HG03469 (cell line): Measurements from ENCODE around the gene SGPP2.
"Not testable (repeated sequence)": the region's sequence is repeated elsewhere in the genome, so short reads cannot be mapped to it uniquely, and the experiment has no call there.

Experiments
- ATAC-seq: cut with Tn5 transposase; IDR thresholded peaks from one replicate; pipeline ENCODE4 v1.9.1; 2021; ENCODE audit warnings: mild to moderate bottlenecking, moderate library complexity, moderate number of reproducible peaks; ENCODE audit not compliant: unreplicated experiment

The SGPP2 gene, protein sequence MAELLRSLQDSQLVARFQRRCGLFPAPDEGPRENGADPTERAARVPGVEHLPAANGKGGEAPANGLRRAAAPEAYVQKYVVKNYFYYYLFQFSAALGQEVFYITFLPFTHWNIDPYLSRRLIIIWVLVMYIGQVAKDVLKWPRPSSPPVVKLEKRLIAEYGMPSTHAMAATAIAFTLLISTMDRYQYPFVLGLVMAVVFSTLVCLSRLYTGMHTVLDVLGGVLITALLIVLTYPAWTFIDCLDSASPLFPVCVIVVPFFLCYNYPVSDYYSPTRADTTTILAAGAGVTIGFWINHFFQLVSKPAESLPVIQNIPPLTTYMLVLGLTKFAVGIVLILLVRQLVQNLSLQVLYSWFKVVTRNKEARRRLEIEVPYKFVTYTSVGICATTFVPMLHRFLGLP

DNA sequence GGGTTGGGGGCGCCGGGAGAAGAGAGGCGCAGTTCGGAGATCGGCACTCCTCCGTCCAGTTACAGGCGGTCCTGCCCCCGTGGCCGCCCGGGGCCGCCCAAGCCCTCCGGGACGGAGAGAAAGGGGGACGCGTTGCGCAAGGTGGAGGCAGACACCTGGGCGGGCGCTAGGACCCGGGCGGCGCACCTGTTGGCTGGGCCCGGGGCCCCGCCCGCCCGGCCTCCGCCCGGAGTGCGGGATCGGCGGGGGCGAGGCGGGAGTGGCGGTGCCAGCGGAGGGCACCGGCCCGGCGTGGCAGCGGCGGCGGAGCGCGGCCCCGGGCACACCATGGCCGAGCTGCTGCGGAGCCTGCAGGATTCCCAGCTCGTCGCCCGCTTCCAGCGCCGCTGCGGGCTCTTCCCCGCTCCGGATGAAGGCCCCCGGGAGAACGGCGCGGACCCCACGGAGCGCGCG is at the start of gene SGPP2:
SGPP2 (plus strand) TSS at position 268 of the 453 bp plus-strand sequence; CDS start at position 328, 60 bp downstream.
- ATAC-seq = no peak

DNA sequence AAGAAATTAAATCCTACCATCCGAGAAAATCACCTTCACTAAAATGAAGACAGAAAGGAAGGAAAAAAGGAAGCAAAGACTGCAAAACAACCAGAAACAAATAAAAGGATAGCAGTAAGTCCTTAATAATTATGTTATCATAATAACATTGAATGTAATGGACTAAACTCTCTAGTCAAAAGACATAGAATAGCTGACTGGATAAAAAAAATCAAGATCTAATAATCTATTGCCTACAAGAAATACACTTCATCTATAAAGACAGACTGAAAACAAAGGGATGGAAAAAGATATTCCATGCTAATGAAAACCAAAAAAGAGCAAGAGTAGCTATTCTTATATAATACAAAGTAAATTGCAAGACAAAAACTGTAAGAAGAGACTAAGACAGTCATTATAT is 48.5 kb upstream of the SGPP2 start:
- no peak for ATAC-seq

DNA sequence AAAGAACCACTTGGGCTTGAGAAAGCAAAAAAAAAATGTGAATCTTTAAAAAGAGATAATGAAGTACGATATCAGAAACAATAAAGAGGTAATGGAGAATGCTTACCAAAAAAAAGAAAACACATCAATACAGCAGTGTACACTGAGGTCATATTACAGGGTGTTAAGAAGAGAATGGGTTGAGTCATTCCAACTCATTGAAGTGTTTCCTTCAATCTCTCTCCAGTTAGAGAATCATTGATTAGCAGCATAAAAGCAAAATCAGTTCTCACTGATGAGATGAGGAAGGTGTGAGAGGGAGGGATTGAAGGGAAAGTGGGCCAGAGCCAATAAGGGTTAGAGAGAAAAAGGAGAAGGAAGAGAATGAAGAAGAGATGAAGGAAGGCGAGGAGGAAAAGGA is 43.9 kb upstream of the SGPP2 start:
- no peak for ATAC-seq

DNA sequence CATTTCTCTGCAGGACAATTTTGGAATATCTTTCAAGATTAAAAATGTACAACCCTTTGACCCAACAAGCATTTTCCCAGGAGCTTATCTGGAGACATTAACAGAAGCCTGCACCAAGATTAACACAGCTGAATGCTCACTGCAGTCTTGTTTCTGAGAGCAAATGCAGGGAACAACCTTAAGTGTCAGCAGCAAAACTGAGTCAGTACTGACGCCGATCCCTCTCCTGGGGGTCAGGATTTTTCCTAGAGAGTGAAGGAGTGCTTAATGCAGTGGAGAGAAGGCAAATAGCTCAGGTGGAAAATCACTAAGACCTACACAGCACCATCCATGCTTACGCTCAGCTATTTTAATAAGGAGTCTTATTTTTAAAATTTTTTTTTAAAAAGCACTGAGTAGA is 42.8 kb upstream of the SGPP2 start:
- no peak for ATAC-seq

DNA sequence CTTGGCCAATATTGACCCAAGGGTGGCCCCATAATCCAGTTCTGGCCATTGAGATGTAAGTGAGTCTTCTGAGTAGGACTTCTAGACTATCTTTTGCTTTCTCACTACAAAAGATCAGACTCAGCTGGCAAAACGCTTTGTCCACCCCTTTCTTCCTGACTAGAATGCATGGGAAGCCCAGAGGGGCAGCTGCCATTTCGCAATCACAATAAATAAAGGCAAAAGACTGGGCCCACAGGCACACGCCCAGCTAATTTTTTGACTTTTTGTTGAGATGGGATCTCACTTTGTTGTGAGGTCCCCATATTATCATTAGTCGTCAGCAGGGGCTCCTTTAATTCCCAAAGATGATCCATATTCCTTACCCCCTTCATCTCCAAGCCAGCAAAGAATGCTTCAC is 41.1 kb upstream of the SGPP2 start:
- ATAC-seq = no peak

DNA sequence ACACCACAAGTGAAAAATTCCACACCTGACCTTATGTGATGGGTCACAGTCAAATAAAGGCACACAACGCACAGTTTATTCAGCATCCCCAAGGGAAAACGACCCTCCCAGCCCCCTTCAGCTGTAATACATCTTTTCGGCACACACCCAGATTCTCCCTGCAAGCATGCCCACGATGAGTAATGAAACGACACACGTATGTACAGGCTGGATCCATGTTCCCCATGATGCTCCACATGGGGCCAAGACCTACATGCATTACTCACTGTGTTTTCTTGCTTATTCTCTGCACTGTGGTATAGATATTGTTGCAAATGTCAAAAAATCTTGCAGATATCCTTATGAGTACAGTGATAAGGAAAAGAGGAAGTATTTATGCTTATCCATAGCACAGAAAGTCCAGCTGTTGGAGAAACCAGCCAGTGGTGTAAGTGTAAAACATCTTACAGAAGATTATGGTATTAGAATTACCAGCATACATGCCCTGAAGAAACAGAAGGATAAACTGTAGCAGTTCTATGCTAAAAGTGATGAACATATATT is 32.5 kb upstream of the SGPP2 start:
- ATAC-seq = no peak

DNA sequence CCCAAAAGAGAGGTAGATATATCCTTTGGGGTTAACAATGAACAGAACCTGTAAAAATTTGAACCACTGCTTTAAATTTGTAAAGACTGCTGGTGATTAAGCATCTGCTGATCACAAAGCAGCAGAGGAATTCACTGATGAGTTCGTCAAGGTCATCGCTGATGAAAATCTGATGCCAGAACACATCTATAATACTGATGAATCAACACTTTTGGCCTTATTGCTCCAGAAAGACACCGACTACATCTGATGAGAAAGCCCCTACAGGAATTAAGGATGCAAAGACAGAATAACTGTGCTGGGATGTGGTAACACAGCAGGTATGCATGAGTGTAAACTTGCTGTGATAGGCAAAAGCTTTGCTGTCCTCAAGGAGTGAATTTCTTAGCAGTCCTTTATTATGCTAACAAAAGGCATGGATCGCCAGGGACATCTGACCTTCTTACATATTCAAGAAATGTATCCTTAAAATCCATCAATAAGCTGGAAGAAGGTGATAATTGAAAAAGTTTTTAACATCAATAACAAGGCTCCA is 30.5 kb upstream of the SGPP2 start:
- no peak for ATAC-seq

DNA sequence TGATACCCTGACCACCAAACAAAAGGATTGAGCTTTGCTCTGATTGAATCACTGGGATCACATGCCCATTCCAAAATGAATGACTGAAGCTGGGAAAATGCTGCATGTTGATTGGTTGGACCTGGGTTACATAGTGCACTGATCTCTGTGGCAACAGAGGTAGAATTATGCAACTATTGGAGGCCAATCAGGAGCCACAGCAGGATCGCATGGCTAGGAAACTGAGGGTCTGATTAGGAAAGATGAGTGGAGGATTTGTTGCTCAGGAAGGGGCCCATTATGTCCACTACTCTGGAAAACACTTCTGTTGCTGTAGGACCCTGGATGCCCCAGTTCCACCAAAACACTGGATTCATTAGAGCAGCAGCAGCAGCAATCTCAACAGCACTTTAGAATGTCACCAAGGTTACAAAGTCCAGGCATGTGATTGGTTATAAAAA is 25.9 kb upstream of the SGPP2 start:
- ATAC-seq = no peak

DNA sequence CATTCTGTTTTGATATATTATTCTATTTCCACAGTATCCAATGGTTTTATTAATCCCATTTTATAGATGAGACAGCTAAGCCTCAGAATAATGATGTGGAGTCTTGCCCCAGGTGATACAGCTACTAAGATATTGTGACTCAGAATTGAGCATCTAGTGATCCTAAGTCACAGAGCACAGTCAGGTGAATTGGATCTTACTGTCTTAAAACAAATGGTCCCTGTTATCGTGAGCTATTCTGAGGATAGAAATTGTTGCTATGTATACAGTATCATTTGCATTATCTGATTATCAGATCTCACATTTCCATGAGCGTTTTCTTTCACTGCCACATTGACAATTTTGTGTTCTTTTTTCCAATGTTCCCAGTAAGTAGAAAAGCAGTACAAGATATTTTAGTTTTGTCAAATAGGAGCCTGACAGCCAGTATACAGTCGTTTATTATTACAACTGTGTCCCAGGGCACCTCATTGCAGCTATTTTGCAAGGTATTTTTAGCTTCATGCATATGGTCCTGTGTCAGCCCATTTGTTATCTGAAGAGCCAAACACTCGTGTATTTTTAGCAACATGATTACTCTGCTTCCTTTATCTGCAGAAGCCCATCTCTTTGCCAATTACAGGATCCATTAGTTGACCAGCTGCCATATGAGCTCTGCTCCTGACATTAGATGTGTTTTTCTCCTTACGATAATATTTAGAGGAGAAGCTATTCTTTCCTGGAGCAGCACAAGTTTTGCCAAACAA is 25.1 kb upstream of the SGPP2 start:
- ATAC-seq = no peak

DNA sequence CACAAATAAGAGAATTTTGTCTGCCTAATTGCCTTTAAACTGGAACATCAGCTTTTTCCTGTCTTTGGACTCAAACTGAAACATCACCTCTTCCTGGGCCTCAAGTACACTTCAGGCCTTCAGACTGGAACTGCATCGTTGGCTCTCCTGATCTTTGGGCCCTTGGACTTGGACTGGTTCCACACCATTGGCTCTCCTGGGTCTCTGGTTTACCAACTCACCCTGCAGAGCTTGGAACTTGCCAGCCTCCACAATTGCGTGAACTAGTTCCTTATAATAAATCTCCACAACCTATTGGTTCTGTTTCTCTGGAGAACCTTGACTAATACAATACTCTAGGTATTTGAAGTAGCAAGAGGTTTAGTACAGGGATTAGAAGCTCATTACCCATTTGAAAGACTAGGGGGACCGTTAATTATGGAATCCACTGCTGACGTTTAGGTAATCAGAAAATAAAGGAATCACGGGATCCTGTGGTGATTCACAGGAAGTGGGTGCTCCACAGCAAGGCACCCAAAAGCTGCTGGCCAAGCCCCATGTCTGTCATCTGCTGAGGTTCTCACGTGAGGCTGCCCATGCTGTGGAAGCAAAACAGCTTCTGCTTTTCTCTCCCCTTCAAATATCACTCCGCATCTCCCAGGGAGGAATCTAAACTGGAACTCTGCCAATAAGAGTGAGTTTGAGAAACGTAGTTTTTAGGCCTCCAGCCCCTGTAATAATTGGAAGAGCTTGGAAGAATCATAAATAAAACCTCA is 20.0 kb upstream of the SGPP2 start:
- no peak for ATAC-seq

DNA sequence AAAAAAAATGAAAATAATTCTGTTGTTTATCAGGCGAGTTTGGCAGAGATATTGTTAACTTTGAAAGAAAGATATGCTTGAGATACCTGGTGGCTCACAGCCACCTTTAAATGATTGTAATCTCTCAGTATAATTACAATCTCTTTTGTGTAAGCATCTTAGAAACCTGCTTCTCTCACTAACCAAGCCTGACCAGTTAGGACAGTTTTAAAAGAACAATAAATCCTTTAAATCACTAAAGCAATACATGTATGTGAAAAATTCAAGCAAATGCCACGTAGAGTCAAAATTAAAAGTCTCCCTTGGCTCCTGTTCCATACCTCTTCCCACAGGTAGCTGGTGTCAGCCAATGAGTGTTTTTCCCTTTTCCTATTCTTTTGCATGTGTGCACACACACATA is 15.7 kb upstream of the SGPP2 start:
- ATAC-seq = no peak

DNA sequence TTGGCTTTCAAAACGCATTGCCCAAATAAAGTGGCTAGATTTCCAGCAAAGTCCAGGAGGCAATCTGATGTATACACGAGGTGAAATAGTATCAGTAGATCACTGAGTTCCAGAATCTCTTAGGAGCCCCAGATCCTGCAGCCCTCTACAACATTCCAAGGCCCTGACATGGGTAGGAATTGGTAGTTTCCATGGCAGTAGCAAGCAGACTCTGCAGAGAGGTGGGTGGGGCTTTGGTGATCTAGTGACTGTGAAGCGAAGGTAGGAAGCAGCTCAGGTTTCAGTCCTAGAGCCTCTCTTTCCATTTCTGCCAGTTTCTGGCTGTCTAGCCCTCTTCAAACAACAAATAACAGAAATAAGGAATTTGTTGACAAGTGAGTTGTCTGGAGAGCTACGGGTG is 13.8 kb upstream of the SGPP2 start:
- ATAC-seq = no peak

DNA sequence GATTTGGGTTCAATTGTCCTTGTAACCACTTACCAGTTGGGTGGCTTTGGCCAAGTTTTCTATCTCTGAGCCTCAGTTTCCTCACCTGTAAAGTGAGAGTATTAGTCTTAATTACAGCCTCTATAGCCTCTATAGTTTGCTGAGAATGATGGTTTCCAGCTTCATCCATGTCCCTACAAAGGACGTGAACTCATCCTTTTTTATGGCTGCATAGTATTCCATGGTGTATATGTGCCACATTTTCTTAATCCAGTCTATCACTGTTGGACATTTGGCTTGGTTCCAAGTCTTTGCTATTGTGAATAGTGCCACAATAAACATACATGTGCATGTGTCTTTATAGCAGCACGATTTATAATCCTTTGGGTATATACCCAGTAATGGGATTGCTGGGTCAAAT is 12.0 kb upstream of the SGPP2 start:
- ATAC-seq = not testable (repeated sequence)

DNA sequence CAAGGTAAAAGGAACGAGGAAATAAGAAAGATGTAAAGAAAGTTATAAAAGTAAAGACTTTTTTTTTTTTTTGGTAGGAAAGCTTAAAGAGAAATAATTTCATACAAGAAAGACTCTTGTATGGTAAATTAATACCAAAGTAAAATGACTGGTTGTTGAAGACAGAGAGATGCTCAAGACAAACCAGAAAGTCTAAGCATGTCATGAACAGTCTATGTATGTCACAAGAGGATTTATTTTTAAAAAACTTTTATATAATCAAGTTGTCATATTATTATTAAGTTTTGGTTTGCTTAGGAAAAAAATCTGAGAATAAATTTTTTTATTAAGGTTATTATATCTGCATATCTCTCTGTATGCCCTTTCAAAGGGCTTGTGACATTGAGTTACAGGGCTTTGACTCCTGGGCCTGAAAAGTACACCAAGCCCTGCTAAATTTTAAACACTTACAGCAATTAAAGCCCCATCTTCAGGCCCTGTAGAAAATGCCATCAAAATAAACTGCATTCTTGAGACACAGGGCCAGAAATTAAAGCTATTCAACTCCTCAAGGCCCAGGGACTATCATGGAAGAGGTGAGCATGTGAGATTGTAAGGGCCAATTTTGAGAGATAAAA is 10.9 kb upstream of the SGPP2 start:
- ATAC-seq = no peak

DNA sequence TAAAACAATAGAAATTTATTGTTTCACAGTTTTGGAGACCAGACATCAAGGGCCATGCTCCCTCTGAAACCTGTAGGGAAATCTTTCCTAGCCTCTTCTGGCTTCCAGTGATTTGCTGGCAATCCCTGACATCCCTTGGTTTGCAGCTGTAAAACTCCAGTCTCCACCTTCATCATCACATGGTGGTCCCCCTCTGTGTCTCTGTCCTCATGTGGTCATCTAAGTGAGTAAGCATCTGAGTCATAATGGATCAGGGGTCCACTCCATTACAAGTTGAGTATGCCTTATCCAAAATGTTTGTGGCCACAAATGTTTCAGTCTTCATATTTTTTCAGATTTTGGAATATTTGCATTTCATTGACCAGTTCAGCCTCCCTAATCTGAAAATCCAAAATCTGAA is 5.6 kb upstream of the SGPP2 start:
- no peak for ATAC-seq

DNA sequence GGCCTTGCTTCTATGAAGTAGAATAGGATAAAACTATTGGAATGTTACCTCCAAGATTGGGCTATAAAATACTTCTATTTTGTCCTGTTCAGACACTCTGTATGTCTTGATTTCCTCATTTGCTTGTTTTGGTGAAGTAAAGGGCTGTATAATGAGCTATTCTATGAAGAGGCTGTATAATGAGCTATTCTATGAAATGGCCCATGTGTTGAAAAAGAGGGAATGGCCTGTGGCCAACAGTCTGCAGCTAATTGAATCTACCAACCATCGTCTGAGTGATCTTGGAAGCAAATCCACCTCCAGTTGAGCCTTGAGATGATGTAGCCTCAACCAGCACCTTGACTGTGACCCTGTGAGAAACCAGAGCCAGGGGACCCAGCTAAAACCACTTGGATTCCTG is 3.8 kb upstream of the SGPP2 start:
- no peak for ATAC-seq

DNA sequence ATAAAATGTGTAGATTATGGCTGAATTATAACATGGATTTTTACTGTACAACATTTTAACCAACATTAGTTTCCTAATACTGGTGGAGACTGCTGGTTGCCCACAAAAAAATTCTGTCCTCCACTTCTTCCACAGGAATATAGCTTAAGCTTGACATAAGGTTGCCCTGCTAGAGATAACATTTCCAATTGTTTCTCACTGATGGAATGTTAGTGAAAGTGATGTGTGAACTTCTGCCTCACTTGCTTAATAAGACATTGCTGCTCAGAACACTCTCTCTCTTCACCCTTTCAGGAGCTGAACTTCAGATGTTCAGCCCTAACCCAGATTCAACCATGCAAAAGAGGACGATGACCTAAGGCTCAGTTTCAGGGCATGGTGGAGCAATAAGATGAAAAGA is 2.7 kb upstream of the SGPP2 start:
- ATAC-seq = no peak

DNA sequence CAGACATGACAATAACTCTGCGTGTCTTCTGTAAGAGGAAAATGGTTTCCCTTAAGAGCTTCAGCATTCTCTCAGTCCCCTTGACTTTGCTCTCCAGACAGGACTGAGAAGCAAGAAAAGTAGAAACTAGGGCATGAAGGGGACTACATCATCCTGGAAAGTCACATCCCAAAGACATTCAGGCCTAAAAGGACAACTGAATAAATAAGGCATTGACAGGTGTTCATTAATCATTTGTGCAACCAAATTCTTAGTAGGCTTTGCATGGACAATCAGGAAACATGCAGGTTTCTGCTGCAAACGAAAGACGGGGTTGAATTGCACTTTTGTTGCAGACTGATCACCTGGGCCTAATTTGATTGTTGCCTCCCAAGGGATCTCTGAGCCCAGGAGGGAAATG is 1.2 kb upstream of the SGPP2 start:
- ATAC-seq = no peak

DNA sequence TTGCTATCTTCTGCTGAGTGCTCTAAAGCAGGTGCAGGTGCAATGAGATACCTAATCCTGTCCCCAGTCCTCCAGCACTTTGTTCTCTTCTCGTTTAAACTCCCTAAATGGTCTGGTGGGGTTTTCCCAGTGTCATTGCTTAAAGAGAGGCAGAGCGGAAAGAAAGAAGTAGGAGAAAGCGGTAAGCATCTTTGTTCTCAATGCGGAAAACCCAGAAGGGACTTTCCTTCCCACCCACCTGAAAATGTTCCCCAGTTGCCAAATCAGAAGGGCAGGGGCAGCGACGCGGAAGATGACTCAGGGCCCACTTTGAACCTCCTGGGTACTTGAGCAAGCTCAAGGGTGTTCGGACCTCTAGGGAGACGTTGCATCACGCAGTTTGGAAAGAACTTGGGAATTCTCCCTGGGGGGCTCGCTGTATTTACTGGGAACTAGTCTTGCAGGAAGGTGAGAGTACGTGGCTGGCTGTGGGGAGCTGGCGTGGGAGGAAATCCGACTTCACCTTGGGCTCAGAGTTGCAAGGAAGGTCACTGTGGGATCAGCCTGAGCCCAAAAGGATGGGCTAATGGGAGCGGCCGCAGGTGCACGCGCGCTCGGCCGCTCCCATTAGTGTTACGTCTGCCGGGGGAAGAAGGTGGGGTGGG is 589 bp upstream of the SGPP2 start:
- ATAC-seq = peak; percentile 25
